Kidney epithelial cell (primary cell): ENCODE measurements around the gene TRMU. TPM values are rescaled to one million over a fixed set of nuclear protein-coding genes. Genes with fewer than 3 reads are reported as not detected.

Experiments
- DNase-seq: peaks from one replicate; pipeline ENCODE4 v3.0.0-alpha.2; 2010; ENCODE audit warnings: low read depth
- H3K27me3 ChIP-seq: 2 replicates; pipeline ENCODE4 v1.6.0; 2011; ENCODE audit warnings: low read length; ENCODE audit not compliant: control insufficient read depth, insufficient read depth
- H3K36me3 ChIP-seq: 2 replicates; pipeline ENCODE4 v1.5.1; 2011; ENCODE audit warnings: low read length; ENCODE audit not compliant: control insufficient read depth, insufficient read depth
- H3K4me3 ChIP-seq: 2 replicates; pipeline ENCODE4 v1.5.1; 2011; ENCODE audit warnings: low read depth, mild to moderate bottlenecking, control low read depth, low read length
- total RNA-seq: library from RNA; depleted of rRNA; stranded (reverse); fragments of >200 nt; gene quantifications from 2 replicates; pipeline ENCODE4 v1.2.3, GENCODE V29; 2015
- TF ChIP-seq, protein P1 (sequence below): IDR thresholded peaks from 2 replicates; pipeline ENCODE4 v1.5.1; 2011; ENCODE audit warnings: mild to moderate bottlenecking, moderate library complexity, low read length, control low read depth, inconsistent platforms; ENCODE audit not compliant: insufficient read depth, poor library complexity, severe bottlenecking

Gene TRMU
- total RNA-seq, 1 donor from 2014 or later: 20.8 TPM

- DNase-seq: no peak
- TF ChIP-seq, protein P1, sequence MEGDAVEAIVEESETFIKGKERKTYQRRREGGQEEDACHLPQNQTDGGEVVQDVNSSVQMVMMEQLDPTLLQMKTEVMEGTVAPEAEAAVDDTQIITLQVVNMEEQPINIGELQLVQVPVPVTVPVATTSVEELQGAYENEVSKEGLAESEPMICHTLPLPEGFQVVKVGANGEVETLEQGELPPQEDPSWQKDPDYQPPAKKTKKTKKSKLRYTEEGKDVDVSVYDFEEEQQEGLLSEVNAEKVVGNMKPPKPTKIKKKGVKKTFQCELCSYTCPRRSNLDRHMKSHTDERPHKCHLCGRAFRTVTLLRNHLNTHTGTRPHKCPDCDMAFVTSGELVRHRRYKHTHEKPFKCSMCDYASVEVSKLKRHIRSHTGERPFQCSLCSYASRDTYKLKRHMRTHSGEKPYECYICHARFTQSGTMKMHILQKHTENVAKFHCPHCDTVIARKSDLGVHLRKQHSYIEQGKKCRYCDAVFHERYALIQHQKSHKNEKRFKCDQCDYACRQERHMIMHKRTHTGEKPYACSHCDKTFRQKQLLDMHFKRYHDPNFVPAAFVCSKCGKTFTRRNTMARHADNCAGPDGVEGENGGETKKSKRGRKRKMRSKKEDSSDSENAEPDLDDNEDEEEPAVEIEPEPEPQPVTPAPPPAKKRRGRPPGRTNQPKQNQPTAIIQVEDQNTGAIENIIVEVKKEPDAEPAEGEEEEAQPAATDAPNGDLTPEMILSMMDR: no peak
- Histone ChIP-seq H3K4me3 (no peak overlapping the region), H3K36me3 (no peaks in the 10 kb centered on the region), H3K27me3 (no peaks in the 10 kb centered on the region)
Observed at GRCh38 chr22:46371623-46372226, 36.2 kb downstream of the TRMU start.

DNA sequence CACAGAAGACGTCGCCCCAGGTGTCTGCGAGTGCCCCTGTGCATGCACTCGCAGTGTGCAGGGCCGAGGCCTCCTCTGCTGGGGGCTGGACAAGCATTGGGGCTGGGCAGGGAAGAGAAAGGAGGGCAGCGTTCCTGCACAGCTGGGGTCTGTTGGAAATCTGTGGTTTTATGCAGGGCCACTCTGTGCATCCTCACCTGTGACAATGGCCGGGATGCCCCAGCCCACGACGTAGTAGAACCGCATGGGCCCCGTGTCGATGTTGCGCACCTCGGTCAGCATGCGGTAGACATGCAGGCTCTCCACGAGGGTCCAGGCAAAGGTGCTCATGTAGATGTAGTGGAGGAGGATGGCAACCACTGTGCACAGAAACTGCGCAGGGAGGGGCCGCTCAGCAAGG is 37.2 kb downstream of the TRMU start:
- DNase-seq: no peak
- H3K4me3 ChIP-seq: no peak overlapping the region
- TF ChIP-seq, protein P1: no peak
- no peaks in the 10 kb centered on the region for H3K27me3 ChIP-seq
- no peaks in the 10 kb centered on the region for H3K36me3 ChIP-seq

DNA sequence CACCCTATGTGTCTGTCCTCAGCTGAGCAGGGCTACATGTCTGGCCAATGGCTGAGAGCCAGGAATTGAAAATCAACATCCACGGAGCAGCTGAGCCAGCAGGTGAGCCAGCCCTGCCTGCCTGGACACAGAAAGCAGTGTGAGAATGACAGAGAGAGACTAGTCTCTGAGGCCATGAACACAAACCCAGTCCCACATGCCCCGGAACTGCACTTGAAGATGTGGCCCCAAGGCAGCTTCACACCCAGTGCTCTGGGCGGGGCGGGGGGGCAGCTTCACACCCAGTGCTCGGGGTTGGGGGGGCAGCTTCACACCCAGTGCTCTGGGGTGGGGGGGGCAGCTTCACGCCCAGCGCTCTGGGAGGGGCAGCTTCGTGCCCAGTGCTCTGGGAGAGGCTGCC is 37.6 kb downstream of the TRMU start:
- DNase-seq: no peak
- Histone ChIP-seq H3K4me3 (no peak overlapping the region), H3K36me3 (no peaks in the 10 kb centered on the region), H3K27me3 (no peaks in the 10 kb centered on the region)
- TF ChIP-seq, protein P1: no peak

DNA sequence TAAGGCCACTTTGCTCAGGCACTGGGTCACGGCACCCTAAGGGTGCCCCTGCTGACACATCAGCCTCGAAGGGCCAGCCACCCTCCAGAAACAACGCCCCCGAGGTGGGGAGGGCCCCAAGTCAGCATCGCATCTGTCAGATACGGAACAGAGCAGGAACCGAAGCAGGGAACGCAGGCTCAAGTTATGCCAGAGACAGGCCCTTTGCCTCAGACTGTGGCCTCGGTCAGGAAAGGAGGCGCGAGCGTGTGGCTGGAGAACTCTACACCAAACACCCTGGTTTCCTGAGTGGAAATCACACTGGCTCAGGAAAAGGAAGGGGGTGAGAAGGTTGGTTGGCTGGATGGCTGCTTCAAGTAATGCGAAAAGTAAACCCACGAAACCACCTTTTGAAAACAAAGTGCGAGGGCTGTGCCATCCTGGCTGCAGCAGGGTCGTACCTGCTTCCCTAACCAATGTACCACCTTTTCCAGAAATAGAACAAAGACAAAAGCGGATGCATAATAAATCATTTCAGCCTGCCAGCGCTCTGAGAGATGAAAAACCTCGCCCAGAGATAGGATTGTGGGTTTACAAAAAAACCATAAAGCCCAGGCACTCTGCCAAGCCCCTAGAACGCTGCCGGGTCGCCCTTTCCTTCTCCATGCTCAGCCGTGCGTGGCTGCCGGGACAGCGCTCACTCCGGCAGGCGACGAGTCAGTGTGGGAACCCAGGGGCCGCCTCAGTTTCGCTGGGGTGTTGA is 38.6 kb downstream of the TRMU start:
- no peaks in the 10 kb centered on the region for H3K27me3 ChIP-seq
- no peaks in the 10 kb centered on the region for H3K36me3 ChIP-seq
- TF ChIP-seq, protein P1: no peak
- no peak for DNase-seq
- H3K4me3 ChIP-seq: no peak overlapping the region

GRCh38 chr22:46374663-46375474 is 39.4 kb downstream of the TRMU start:
- H3K27me3 ChIP-seq: no peaks in the 10 kb centered on the region
- H3K36me3 ChIP-seq: no peaks in the 10 kb centered on the region
- TF ChIP-seq, protein P1: no peak
- H3K4me3 ChIP-seq: no peak overlapping the region
- DNase-seq: no peak
